Activated CD4-positive, alpha-beta T cell treated with anti-CD3 and anti-CD28 coated beads for 48 hours (primary cell): Measurements from ENCODE around the gene MEGF6.
A peak's percentile ranks its signal among the peaks of the same experiment; 100 is the strongest.
"Not testable (repeated sequence)": the region's sequence is repeated elsewhere in the genome, so short reads cannot be mapped to it uniquely, and the experiment has no call there.

Experiments
- DNase-seq: peaks from one replicate; pipeline ENCODE4 v3.0.0-alpha.2; 2020

MEGF6 gene

DNA sequence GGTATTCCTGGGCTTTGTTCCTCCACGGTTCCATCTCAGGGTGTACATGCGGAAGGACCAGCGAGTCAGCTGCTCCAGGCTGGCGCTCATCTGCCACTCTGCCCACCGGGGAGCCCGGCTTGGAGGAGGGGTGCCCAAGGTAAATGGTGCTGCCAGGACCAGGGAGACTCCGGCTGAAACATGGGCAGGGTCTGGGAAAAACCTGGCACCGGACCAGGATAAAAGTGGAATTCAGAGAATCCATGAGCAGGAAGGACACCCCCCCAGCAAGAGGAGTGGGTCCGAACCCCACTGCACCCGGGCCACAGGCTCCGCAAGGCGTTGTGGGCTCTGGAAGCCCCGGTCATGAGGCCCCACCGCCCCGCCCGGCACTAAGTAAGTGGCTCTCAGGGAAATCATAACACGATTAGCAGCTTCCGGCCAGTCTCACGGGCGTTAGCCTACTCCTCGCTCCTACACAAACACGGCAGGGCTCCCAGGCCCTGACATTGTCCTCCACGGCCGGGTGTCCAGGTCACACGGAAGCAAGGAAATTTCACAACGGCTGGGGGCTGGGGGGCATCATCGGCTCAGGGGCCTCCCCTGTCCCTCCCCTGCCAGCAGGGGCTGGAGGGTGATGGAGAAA is 21.1 kb downstream of the MEGF6 start:
- DNase-seq = no peak

DNA sequence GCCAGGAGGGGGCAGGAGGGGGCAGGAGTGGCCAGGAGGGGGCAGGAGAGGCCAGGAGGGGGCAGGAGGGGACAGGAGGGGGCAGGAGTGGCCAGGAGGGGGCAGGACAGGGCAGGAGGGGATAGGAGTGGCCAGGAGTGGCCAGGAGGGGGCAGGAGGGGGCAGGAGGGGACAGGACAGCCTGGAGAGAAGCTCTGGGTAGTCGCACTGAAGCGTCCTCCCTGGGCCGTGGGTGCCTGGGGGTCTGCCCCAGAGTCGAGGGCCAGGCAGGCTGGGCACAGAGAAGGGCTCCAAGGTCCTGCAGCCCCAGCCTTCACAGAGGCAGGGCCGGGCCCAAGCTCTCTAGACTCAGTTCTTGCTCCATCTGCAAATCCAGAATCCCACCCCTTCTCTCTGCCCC is 22.9 kb downstream of the MEGF6 start:
- no peak for DNase-seq

DNA sequence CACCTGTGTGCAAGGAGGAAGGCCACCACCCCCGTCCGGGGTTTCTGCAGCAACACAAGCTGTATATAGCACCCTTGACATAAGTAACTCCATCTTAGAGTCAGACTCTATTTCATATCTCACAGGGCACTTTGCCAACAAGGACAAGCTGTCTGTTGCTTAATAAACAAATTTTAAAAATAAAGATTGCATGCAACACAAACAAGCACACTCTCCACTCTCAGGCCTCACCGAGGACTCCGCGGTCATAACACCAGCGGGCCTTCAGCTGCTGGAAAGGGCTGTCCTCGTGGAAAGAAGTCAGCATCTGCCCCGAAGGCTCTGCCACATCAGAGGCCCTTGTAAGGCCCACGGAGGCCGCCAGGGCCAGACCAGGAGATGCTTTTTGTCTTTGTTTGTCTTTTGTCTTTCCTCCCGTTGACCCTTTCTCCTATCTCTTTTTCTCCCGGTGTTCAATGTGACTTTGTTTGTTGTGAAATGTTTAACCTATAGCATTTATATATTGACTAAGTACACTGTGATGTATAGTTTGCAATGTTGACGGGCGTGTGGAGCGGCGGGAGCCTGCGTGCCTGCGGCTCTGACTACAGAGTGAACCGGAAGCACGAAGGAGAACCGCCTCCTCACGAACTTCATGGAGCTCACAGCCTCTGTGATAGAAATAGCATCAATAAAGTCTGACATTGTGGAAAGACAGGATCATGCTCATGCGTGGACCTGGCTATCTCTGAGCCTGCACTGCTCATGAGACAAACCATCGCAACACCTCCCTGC is 24.1 kb downstream of the MEGF6 start:
- DNase-seq = no peak

DNA sequence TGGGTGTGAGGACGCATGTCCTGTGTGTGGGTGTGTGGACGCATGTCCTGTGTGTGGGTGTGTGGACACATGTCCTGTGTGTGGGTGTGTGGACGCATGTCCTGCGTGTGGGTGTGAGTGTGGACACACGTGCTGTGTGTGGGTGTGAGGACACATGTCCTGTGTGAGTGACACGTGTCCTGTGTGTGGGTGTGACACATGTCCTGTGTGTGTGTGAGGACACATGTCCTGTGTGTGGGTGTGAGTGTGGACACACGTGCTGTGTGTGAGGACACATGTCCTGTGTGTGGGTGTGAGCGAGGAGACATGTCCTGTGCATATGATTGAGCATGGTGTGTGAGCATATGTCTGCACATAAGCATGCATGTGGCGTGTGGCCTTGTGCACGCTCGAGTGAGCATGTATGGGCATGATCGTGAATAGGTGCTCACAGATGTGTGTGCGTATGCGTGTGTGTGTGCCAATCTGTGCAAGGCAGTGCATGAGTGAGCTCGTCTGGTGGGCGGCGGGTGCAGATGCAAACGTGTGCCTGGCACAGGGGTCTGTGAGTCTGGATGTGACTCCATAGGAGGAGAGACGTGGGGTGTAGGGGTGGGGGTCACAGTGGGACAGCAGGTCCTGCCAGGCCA is 25.3 kb downstream of the MEGF6 start:
- no peak for DNase-seq

DNA sequence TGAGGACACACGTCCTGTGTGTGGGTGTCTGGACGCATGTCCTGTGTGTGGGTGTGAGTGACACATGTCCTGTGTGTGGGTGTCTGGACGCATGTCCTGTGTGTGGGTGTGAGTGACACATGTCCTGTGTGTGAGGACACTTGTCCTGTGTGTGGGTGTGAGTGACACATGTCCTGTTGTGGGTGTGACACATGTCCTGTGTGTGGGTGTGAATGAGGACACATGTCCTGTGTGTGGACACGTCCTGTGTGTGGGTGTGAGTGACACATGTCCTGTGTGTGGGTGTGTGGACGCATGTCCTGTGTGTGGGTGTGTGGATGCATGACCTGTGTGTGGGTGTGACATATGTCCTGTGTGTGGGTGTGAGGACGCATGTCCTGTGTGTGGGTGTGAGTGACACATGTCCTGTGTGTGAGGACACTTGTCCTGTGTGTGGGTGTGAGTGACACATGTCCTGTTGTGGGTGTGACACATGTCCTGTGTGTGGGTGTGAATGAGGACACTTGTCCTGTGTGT is 25.9 kb downstream of the MEGF6 start:
- DNase-seq = not testable (repeated sequence)

DNA sequence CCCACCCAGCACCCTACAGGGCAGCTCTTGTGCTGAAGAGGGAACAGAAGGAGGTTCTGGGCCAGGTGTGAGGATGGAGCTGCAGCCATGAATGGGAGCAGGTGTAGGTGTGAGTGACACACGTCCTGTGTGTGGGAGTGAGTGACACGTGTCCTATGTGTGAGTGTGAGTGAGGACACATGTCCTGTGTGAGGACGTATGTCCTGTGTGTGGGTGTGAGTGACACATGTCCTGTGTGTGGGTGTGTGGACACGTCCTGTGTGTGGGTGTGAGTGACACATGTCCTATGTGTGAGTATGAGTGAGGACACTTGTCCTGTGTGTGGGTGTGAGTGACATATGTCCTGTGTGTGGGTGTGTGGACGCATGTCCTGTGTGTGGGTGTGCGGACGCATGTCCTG is 26.4 kb downstream of the MEGF6 start:
- peak; percentile 53 for DNase-seq

DNA sequence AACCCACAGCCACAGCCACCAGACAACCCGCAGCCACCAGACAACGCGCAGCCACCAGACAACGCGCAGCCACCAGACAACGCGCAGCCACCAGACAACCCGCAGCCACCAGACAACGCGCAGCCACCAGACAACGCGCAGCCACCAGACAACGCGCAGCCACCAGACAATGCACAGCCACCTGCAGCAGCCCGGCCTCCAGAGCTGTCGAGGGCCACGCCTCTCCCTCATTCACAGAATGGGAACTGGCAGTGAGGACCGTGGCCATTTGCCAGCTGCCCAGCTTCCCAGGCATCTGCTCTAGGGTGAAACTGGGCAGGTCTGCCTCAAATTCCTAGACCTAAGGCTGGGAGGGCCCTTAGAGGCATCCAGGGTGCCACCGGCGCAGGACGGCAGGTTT is 27.6 kb downstream of the MEGF6 start:
- DNase-seq = not testable (repeated sequence)

DNA sequence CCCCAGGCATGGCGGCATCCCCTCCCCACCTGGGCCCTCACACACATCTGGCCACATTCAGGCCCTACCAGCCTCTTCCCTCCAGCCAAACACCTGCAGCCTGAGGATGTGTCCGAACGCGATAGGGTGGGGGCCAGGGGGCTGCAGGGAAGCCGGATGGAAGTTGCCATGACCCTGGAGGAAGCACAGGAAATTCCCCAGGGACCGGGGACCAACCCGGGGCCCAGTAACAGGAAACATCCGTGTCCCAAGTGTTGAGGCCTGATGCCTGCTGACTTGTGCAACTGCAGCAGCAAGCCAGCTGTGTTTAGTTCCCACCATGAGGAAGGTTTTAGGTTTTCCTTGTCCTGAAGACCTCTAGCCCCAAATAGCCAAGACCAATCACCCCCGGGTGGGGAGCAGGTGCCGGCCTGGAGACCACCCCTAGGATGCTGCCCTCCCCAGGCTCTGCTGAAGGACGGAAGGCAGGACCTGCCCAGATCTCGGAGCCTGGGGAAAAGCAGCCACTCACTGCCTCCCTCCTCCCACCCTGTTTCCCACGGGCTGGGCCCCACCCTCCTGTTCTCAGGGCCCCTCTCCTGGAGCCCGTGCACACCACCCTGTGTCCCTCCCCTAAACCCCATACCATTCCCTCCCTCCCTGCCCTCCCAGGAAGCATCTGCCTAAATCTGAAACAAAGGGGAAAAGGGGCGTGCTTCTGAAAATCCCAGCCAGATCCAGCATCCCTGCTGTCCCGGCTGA is 29.8 kb downstream of the MEGF6 start:
- no peak for DNase-seq

DNA sequence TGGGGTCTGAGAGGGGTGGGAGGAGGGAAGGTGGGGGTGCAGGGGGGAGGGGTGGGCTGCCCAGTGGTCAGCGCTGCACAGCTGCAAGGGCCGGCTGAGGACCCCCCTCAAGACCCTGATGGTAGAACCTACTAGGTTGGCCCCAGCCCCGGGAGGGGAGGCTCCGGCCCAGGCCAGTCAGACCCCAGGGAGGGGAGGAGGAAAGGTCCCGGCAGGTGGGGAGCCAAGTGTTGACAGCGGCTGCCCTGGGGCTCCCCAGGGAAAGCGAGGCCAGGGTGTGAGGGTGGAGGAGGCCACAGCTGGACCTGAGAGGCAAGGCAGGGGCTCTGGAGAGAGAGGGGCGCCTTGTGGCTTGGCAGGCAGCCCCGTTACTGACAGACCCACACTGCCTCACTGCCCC is 31.1 kb downstream of the MEGF6 start:
- DNase-seq = no peak

DNA sequence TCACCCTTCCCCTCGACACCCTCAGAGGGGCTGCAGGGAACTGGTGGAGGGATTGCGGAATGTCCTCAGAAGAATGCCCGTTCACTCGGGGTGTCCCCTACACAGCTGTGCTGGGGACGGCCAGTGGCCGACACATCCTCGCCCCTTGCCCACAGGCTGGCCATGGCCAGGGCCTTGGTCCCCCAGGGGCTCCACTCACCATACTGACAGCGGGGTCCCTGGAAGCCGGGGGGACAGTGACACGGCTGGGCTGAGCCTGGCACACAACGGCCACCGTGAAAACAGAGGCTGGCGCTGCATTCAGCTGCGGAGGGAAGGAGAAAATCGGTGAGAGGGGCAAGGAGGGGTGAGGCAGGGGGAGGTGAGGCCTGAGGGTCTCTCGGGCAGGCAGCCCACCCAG is 31.7 kb downstream of the MEGF6 start:
- no peak for DNase-seq

DNA sequence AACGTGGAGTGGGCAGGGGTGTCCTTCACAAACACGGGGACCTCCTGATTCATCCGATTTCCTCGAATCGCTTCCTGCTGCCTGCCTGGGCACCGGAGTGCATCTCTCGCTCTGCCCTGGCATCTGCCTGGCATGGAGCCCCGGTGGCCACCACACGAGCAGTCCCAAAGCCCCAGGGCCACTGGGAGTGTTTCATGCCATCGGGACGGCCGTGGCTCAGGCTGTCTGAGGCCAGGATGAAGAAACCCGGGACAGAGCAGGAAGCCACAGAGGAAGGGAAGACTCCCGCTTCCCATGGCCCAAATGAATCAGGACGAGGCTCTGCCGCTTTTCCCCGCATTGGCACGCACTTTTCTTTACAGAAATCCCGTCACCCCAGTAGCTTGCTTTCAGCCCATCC is 32.4 kb downstream of the MEGF6 start:
- DNase-seq = no peak

DNA sequence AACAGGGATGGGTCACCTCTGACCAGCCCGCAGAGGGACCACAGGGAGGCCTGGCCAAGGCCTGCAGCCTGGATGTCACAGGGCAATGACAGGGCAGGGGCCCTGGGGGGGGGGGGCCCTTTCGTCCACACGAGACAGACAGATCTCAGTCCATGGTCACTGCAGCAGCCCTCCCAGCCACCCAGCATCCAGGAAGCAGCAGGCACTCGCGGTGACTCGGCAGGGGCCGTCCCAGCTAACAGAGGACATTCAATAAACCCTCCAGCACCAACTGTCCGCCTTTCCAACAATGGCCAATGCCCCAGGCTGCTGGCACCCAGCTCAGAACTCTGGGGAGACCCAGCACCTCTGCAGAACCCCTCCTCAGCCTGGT is 32.9 kb downstream of the MEGF6 start:
- DNase-seq = no peak

DNA sequence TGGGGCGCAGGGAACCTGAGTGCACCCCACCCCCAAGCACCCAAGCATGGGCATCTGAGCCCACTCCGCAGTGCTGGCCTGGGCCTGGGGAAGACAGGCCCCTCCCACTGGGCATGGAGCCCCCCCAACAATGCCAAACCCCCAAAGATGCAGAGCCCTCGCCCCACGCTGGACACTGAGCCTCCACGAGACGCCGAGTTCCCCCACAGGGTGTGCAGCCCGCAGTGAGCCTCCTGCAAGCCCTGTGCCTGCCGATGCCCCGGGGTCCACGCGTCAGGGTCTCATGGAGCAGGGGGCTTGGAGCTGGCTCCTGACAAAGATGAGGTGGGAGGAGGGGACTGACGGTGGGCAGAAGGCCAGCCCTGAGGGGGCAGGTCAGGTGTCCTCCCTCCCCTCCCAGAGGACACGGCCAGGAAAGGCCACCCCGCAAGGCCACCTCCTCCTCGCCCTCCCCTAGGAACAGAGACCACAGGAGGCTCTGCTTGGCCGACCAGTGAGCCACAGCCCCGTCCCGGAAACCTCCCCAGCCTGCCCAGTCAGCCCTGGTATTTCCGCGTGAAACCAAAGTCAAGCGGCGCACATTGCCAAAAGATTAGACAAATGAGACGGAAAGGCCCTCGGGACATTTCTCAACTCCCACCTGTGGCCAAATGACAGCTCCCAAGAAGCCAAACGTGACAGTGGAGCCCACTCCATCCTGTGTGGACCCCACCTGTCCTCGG is 33.4 kb downstream of the MEGF6 start:
- no peak for DNase-seq

DNA sequence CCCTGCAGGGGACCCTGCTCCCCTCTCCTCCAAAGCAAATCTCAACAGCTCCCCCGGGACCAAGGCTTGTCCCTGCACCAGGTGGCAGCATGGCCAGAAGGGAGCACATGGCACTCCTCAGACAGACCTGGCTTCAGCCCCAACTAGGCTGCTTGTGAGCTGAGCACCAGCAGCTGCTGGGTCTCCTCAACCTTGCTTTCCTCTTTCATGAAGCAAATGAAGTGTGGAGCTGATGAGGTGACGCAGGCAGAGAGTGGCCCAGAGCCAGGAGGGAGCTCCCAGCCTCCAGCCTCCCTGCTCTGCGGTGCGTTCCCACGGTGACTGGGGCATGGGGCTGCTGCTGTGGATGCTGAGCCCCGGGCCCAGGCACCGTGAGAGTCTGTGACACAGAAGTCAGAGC is 34.0 kb downstream of the MEGF6 start:
- DNase-seq = no peak

DNA sequence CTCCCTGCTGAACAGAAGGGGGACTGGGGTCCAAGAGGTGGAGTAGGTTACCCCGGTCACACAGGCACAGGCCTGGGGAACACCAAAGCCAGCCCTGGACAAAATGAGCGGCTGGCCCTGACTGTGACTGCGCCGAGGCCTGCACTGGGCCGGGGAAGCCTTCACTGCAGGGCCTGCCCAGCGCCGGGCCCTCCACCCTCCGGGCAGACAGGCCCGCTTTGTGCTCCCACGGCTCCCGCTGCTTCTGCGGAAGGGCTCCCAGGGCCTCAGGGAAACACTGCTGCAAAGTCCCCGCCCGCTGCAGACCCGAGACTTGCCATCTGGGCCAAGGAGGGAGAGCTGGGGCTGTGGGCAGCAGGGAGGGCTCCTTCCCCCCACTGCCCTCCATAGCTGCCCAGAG is 35.3 kb downstream of the MEGF6 start:
- DNase-seq = no peak

DNA sequence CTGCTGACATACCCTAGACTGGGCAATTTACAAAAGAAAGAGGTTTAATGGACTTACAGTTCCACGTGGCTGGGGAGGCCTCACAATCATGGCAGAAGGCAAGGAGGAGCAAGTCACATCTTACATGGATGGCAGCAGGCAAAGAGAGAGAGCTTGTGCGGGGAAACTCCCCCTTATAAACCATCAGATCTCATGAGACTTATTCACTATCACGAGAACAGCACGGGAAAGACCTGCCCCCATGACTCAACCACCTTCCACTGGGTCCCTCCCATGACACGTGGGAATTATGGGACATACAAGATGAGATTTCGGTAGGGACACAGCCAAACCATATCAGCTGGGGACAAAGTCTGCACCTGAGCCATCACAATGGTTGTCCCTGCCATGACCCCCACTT is 35.8 kb downstream of the MEGF6 start:
- DNase-seq = not testable (repeated sequence)

DNA sequence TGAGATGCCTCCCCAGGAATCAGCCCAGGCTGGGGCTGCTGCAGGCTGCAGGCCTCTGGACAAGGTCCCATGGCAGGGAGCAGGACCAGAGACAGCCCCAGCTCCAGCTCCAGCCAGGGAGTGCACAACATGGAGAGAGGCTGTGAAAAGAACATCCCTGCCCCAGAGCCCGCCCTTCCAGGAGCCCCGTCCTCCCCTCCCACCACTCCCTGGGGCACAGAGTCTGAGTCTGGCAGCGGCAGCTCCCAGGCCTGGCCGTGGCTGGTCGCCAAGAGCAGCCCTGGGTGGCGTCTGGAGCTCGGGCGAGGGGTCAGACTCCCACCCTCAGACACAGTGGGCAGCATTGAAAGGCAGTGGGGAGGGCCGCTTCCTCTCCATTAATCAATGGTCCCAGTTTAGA is 37.8 kb downstream of the MEGF6 start:
- no peak for DNase-seq

DNA sequence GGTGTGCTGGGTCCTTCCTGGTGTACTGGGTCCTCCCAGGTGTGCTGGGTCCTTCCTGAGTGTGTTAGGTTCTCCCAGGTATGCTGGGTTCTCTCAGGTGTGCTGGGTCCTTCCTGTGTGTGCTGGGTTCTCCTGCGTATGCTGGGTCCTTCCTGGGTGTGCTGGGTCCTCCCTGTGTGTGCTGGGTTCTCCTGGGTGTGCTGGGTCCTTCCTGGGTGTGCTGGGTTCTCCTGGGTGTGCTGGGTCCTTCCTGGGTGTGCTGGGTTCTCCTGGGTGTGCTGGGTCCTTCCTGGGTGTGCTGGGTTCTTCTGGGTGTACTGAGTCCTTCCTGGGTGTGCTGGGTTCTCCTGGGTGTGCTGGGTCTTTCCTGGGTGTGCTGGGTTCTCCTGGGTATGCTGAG is 38.7 kb downstream of the MEGF6 start:
- DNase-seq = not testable (repeated sequence)

DNA sequence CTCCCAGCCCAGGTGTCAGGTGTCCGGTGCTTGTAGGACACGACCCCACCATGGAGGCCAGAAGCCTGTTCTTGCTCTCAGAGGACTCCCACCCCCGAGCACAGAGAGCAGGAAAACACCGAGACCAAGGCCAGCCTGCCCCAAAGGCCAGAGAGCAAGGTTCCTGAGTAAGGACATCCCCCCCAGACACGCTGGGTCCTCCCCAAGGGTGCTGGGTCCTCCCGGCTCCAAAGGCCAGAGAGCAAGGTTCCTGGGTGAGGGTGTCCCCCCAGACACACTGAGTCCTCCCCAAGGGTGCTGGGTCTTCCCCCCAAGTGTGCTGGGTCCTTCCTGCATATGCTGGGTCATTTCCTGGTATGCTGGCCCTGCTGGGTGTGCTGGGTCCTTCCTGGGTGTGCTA is 40.0 kb downstream of the MEGF6 start:
- no peak for DNase-seq

DNA sequence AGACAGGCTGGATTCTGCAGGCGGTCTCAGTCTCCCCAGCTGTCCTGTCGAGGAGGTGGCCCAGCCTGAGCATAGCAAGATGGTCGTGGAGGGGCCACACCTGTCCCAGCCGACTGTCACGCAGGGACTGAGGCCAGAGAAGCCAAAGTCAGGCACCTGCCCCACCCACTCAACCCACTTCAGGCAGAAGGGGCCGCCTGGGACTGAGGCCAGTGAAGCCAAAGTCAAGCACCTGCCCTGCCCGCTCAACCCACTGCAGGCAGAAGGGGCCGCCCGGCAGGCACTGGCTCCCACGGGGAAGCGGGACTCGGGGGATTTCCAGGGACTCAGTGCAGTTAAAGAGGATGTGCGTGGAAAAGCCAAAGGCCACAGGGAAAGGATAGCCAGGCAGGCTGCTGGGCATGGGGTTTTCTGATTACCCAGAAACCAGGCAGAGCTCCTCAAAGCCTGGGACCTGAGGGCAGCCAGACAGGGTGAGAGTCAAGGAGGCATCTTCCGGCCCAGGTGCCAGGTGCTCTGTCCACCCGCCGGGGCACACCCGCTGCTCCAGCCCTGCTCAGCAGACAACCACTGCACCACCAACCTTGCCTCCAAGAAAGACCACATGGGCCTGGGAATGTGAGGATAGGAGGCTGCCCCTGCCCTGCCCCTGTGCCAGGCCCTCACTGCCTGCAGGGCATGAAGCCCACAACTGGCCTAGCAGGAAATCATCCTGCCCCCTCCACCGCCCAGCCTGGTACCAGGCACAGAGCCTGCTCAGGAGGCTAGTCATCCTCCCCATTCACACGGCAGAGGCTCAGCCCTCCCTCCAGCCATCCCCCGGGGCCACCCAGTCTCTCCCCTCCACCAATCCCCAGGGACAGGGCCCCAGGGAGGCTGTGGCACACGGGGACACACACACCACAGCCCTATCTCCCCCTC is 41.0 kb downstream of the MEGF6 start:
- no peak for DNase-seq

DNA sequence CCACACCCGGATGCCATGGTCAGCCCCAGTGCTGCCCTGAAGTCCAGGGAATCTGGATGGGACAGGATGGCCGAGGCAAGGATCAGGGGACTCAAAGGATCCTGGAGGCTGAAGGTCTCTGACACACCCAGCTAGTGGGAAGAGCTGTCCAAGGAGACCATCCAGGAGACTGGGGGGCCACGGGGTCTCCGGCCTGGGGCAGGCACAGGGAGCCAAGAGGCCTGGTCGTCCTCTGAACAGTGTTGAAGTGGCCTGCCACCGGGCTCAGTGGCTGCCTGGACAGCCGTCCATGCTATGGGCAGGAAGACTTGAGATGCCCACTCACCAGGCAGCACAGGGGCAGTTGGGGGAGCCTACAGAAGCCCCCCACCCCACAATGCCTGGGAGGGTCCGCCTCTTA is 41.9 kb downstream of the MEGF6 start:
- no peak for DNase-seq
